ENCODE measurements around the gene RBP4.
"Not testable (repeated sequence)": the region's sequence is repeated elsewhere in the genome, so short reads cannot be mapped to it uniquely, and the experiment has no call there.

Gene RBP4

DNA sequence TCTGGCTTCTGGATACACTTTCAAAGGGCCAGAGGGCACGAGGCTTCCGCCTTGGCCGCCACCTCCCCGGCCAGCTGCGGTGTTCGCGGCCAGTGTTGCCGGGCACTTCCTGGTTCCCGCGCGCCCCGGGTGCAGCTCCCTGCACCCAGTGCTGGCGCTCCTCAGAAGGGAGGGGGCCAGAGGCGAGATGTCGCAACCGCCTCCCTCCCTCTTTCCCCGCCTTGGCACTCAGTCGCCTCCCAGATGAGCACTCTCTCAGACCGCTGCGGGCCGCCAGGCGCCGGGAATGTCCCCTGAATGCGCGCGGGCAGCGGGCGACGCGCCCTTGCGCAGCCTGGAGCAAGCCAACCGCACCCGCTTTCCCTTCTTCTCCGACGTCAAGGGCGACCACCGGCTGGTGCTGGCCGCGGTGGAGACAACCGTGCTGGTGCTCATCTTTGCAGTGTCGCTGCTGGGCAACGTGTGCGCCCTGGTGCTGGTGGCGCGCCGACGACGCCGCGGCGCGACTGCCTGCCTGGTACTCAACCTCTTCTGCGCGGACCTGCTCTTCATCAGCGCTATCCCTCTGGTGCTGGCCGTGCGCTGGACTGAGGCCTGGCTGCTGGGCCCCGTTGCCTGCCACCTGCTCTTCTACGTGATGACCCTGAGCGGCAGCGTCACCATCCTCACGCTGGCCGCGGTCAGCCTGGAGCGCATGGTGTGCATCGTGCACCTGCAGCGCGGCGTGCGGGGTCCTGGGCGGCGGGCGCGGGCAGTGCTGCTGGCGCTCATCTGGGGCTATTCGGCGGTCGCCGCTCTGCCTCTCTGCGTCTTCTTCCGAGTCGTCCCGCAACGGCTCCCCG lies 34.4 kb downstream of the RBP4 start, which contains the start of gene FFAR4:
Gene FFAR4 (plus strand): TSS at position 231 of the 842 bp plus-strand sequence. CDS start 56 bp downstream, at position 287.
- no peak for DNase-seq (ENCODE audit: low read depth)

DNA sequence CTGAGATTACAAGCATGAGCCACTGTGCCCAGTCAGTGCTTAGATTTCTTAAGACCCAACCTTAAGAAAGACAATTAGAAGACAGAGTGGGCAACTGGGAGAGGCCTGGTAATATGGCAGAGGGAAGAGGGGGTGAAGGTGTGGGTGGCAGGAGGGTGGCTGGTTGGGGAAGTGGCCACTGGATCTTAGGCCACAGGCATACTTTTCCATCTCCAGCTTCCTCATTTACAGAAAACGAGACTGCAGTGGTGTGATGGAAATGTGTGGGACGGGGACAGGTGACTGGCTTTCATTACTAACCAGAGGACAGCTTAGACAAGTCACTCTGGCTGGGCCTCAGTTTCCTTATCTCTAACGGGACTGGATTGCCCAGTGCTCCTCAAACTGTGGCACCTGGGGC lies 35.6 kb downstream of the RBP4 start:
- no peak for DNase-seq (ENCODE audit: low read depth)

DNA sequence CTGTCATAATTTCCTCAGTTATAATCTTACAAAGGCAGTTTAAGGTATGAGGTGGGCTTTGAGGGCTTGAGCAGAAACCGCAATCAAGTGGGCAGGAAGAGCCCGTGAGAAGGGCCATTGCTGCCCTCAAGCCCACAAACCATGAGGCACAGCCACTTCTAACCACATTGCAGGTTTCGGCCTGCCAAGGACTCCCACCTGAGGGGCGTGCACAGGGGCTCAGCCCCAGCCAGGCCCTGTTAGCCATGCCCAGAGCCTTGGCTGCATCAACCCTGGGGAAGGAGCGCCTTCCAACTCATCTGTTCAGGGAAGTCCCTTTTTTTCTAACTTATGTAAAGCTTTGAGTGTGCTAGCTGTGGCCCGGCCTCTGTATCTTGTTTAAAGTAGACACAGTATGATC lies 40.5 kb downstream of the RBP4 start:
- no peak for DNase-seq (ENCODE audit: low read depth)

DNA sequence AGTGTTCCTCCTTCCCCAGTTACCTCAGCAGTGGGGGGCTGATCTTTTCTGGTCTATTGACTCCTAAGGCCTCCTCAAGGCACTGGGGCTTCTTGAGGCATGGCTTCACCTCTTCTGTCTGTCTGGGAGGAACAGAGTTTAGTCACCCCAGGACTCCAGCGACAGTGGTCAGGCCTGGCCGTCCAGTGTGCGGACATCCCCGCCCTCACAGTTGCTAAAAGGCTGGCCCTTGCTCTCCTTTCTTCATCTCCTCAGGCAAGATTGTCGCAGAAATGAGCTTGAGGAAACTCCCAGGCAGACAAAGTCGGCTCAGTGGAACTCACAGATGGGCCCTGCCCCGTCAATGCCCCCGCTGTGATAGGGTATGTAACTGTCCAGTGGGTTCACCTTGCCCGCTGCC lies 41.5 kb downstream of the RBP4 start:
- no peak for DNase-seq (ENCODE audit: low read depth)

DNA sequence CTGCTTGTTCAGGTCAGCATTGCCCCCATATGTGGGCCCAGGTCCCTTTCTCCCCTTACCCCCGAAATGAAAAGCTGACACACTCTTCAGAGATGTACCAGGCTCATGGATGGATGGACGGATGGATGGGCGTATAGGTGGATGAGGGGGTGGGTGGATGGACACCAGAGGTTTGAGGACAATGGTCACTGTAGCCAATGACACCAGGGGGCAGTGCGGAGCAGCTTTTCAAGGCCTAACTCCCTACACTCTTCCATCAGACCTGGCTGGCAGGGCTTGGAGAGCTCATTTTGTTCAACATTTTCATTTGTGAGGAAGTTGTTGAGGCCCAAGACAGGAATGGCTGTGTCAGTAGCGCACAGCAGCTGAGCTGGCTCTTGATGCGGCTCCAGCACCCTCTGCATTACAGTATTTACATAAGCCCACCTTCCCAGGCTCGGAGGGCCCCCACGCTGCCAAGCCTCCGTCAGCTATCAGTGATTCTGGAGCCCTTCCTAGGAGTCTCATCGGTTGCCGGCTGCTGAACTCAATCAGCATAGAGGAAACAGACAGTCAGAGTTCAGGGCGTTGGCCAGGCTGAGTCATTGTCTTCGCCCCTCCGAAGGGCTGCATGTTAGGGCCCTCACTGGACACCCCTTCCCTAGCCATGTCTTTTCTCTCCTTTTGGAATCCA lies 46.1 kb downstream of the RBP4 start:
- peak; percentile 39 for DNase-seq (ENCODE audit: low read depth)

DNA sequence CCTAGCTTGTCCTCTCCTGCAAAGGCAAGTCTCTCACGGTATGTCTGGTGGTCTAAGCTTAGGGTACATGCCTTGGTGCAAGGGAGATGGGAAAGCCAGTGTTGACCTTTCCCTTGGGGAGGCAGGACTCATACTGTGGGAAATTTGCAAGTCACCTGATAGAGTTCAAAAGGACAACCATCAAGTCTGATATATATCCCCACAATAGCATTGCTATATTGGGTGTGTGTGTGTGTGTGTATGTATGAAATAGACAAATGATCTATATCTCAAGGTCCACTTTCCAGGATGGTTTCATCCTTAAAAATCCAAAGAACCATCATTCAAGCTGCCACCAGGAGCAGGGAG lies 46.7 kb downstream of the RBP4 start:
- DNase-seq (ENCODE audit: low read depth): no peak

DNA sequence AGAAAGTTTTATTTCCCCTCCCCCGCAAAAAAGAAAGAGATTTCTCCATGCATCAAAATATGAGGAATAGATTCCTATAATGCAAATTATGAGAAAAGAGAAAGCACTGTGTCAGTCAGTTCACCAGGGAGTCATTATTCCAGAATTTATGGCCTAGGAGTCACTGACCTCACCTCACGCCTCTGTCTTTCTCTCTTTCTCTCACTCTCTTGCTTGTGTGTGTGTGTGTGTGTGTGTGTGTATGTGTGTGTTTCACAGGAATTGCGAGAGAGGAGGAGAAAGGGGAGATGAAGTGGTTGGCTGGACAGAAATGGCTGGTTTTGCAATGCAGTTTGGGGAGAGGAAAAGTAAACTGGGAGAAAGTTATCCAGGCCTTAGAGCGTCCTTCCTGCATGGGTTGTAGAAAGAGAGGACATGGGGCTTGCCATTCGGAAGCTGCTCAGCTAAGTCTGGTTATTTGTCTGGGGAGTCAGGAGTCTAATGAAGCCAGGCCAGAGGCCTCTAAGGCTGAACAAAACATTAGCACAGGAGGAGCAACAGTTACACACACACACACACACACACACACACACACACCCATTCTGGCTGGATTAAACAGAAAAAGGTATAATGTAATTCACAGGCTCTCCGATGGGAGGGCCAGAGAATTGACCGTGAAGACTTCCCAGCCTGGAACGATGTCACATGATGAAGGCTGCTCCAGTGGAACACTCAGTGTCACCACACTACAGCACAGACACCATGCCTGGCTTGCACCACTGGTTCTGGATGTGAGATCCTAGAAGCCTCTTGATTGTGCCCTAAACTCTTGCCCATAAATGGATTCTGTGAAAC lies 47.3 kb downstream of the RBP4 start:
- no peak for DNase-seq (ENCODE audit: low read depth)

DNA sequence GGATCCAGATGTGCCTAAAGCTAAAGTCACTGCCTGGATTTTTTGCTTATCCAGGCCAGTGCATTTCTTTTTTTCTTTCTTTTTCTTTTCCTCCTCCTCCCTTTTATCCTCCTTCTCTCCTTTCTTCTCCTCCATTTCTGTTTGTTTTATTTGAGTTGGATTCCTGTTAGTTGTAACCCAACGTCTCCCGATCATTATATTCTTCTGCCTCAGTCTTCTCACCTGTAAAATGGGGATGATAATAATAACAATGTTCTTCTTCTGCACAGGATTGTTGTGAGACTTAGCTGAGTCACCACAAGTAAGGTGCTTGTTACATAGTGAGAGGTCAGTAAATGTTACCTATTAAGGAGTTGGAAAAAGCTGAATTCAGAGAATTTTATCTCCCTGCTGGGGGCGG lies 48.3 kb downstream of the RBP4 start:
- no peak for DNase-seq (ENCODE audit: low read depth)

DNA sequence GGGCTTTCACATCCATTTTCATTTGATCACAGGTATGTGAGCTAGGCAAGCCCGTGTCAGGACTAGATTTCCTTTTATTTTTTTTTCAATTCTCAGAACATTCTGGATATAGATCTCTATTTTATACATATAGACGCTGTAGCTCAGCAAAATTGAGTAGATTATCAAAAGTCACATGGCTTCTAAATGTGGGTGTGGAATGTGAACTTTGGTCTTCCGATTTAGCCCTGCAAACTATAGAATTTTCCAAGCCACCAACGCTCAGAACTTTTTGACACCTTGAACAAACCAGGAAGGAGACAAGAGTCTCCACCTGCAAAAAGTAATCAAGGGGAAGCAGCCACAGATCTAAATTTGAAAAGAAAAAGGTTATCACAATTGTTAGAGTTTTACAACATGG lies 50.4 kb downstream of the RBP4 start:
- no peak for DNase-seq (ENCODE audit: low read depth)

DNA sequence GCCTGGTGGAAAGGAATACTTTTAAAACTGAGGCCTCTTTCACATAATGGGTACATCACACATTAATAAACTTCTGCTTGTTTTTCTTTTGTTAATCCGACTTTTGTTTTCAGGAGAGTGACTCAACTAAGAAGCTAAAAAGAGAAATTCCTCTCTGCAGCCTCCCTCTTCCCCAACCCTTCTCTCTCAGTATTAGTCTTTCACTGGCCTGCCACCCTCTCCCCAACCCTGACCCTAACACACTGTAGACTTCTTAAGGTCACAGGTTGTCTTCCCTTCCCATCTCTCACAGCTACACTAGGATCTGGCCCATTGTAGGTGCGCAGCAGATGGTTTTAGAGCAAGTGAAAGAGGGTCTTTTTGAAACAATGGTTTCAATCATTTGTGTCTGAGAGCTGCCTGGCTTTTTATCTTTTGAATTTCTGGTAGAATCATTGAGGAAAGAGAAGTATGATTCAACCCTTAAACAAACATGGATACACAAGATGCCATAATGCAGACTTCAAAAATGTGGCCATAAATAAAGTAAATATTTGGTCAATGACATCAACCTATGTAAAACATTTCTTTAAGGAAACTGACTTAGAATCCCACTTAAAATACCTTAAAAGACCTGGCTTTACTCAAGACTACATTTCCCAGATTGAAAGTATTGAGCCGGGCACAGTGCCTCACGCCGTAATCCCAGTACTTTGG lies 52.5 kb downstream of the RBP4 start:
- DNase-seq (ENCODE audit: low read depth): no peak

DNA sequence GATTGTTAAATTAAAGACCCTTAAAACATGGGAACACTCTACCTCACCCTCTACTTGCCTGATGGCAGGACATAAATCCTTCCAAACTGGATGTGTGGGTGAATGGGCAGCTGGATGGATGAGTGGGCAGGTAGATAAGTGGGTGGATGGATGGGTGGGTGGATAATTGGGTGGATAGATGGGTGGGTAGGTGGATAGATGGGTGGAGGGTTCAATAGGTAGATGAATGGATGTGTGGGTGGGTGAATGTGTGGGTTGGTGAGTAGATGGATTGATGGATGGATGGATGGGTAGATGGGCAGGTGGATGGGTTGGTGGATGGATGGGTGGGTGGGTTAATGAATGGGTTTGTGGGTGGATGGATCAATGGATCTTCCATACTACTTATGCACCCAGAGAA lies 53.5 kb downstream of the RBP4 start:
- DNase-seq (ENCODE audit: low read depth): no peak

DNA sequence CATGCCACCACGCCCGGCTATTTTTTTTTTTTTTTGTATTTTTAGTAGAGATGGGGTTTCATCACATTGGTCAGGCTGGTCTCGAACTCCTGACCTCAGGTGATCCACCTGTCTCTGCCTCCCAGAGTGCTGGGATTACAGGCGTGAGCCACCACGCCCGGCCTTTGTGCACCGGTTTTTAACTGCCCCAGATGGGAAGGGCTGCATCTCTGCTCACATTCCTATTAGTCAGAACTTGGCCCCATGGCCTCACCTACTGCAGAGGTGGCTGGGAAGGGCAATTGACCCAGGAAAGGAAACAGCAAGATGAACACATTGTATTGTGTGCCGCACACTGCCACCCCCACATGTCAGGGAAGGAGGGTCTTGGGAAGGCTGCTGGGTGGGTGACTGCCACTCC lies 54.0 kb downstream of the RBP4 start:
- not testable (repeated sequence) for DNase-seq (ENCODE audit: low read depth)

DNA sequence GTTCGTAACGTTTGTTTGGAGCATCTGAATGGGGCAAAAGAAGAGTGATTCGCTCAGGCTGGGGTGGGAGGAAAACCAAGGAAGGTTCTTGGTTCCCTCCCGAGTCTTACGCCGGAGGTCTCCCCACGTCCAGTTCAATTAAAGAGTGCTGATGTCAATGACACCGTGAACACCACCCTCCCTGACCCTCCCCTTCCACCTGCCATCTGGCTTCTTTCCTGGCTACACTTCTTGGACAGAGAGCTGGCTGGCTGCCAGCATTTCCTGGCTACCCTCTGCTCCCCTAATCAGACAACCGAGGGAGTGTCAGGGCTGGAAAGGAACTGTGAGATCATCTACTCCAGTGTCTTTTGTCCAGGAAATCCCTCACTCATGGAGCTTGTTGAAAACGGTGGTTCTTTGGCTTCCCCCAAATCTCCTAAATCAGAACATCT lies 58.7 kb downstream of the RBP4 start:
- no peak for DNase-seq (ENCODE audit: low read depth)

All from activated T-cell treated with anti-CD3 and anti-CD28 coated beads for 48 hours (primary cell).